ENCODE data around the gene MCTP2. TPM values are rescaled to one million over a fixed set of nuclear protein-coding genes. Genes with fewer than 3 reads are reported as not detected.

Gene MCTP2
- total RNA-seq, 1 donor from 2014 or later, result 58.9 TPM

GRCh38 chr15:94370206-94370935 is 139.0 kb downstream of the MCTP2 start:
- DNase-seq, result no peak
- Mint-ChIP-seq H3K4me3 (no peak overlapping the region), H3K27me3 (no peaks in the 10 kb centered on the region), H3K36me3 (ENCODE audit: low read depth) (peaks cover 36% of the 10 kb centered on the region), H3K4me1 (peaks cover 4% of the 10 kb centered on the region), H3K27ac (no peak overlapping the region), H3K9me3 (no peaks in the 10 kb centered on the region)
- intact Hi-C loops (cut with micrococcal nuclease), result no loop called here

GRCh38 chr15:94370936-94371285 is 139.6 kb downstream of the MCTP2 start:
- Mint-ChIP-seq H3K27ac (no peak overlapping the region), H3K4me3 (no peak overlapping the region), H3K27me3 (no peaks in the 10 kb centered on the region), H3K4me1 (peaks cover 4% of the 10 kb centered on the region), H3K9me3 (no peaks in the 10 kb centered on the region), H3K36me3 (ENCODE audit: low read depth) (peaks cover 38% of the 10 kb centered on the region)
- intact Hi-C loops (cut with micrococcal nuclease), result no loop called here
- DNase-seq, result no peak

GRCh38 chr15:94372821-94373220 is 141.5 kb downstream of the MCTP2 start:
- Mint-ChIP-seq H3K9me3 (no peaks in the 10 kb centered on the region), H3K27me3 (no peaks in the 10 kb centered on the region), H3K4me3 (no peak overlapping the region), H3K4me1 (no peaks in the 10 kb centered on the region), H3K36me3 (ENCODE audit: low read depth) (peaks cover 39% of the 10 kb centered on the region), H3K27ac (no peak overlapping the region)
- intact Hi-C loops (cut with micrococcal nuclease), result no loop called here
- no peak for DNase-seq

GRCh38 chr15:94375997-94376396 is 144.6 kb downstream of the MCTP2 start:
- Mint-ChIP-seq H3K27me3 (no peaks in the 10 kb centered on the region), H3K4me1 (no peaks in the 10 kb centered on the region), H3K9me3 (no peaks in the 10 kb centered on the region), H3K36me3 (ENCODE audit: low read depth) (peaks cover 25% of the 10 kb centered on the region), H3K4me3 (no peak overlapping the region), H3K27ac (no peak overlapping the region)
- intact Hi-C loops (cut with micrococcal nuclease), result no loop called here
- no peak for DNase-seq

GRCh38 chr15:94379986-94380385 is 148.6 kb downstream of the MCTP2 start:
- no peaks in the 10 kb centered on the region for H3K9me3 Mint-ChIP-seq

GRCh38 chr15:94380798-94381197 is 149.4 kb downstream of the MCTP2 start:
- Mint-ChIP-seq H3K9me3 (no peaks in the 10 kb centered on the region), H3K4me3 (no peak overlapping the region), H3K27ac (no peak overlapping the region), H3K36me3 (ENCODE audit: low read depth) (peaks cover 40% of the 10 kb centered on the region), H3K27me3 (no peaks in the 10 kb centered on the region), H3K4me1 (no peaks in the 10 kb centered on the region)
- intact Hi-C loops (cut with micrococcal nuclease), result no loop called here
- no peak for DNase-seq

More at GRCh38 chr15:94379986-94380385, 148.6 kb downstream of the MCTP2 start:
- Mint-ChIP-seq H3K27ac (no peak overlapping the region), H3K27me3 (no peaks in the 10 kb centered on the region), H3K4me3 (no peak overlapping the region), H3K36me3 (ENCODE audit: low read depth) (peaks cover 36% of the 10 kb centered on the region), H3K4me1 (no peaks in the 10 kb centered on the region)
- intact Hi-C loops (cut with micrococcal nuclease), result no loop called here
- no peak for DNase-seq

GRCh38 chr15:94381384-94381783 is 150.0 kb downstream of the MCTP2 start:
- Mint-ChIP-seq H3K27me3 (no peaks in the 10 kb centered on the region), H3K36me3 (ENCODE audit: low read depth) (peaks cover 40% of the 10 kb centered on the region), H3K4me1 (no peaks in the 10 kb centered on the region), H3K27ac (no peak overlapping the region), H3K9me3 (no peaks in the 10 kb centered on the region), H3K4me3 (no peak overlapping the region)
- DNase-seq, result no peak
- intact Hi-C loops (cut with micrococcal nuclease), result no loop called here

- Mint-ChIP-seq H3K4me3 (no peak overlapping the region), H3K27me3 (no peaks in the 10 kb centered on the region), H3K4me1 (peaks cover 14% of the 10 kb centered on the region), H3K9me3 (no peaks in the 10 kb centered on the region), H3K36me3 (ENCODE audit: low read depth) (peaks cover 43% of the 10 kb centered on the region), H3K27ac (no peak overlapping the region)
- DNase-seq, result no peak
- intact Hi-C loops (cut with micrococcal nuclease), result no loop called here
These were observed 151.7 kb downstream of the MCTP2 start for GRCh38 chr15:94383041-94383440.

GRCh38 chr15:94383706-94384105 is 152.3 kb downstream of the MCTP2 start:
- DNase-seq, result no peak
- H3K27me3 Mint-ChIP-seq, result no peaks in the 10 kb centered on the region
- peaks cover 18% of the 10 kb centered on the region for H3K4me1 Mint-ChIP-seq
- peaks cover 45% of the 10 kb centered on the region for H3K36me3 Mint-ChIP-seq (ENCODE audit: low read depth)
- H3K4me3 Mint-ChIP-seq, result no peak overlapping the region
- H3K9me3 Mint-ChIP-seq, result no peaks in the 10 kb centered on the region
- intact Hi-C loops (cut with micrococcal nuclease), result no loop called here
- no peak overlapping the region for H3K27ac Mint-ChIP-seq

GRCh38 chr15:94385441-94385840 is 154.1 kb downstream of the MCTP2 start:
- peaks cover 50% of the 10 kb centered on the region for H3K36me3 Mint-ChIP-seq (ENCODE audit: low read depth)

GRCh38 chr15:94386351-94386750 is 155.0 kb downstream of the MCTP2 start:
- intact Hi-C loops (cut with micrococcal nuclease), result no loop called here
- Mint-ChIP-seq H3K4me1 (peaks cover 25% of the 10 kb centered on the region), H3K36me3 (ENCODE audit: low read depth) (peaks cover 51% of the 10 kb centered on the region), H3K4me3 (no peak overlapping the region), H3K9me3 (no peaks in the 10 kb centered on the region), H3K27me3 (no peaks in the 10 kb centered on the region), H3K27ac (no peak overlapping the region)
- DNase-seq, result peak; percentile 28

More at GRCh38 chr15:94385441-94385840, 154.1 kb downstream of the MCTP2 start:
- Mint-ChIP-seq H3K27ac (no peak overlapping the region), H3K4me1 (peaks cover 25% of the 10 kb centered on the region), H3K4me3 (no peak overlapping the region), H3K27me3 (no peaks in the 10 kb centered on the region), H3K9me3 (no peaks in the 10 kb centered on the region)
- intact Hi-C loops (cut with micrococcal nuclease), result no loop called here
- no peak for DNase-seq

GRCh38 chr15:94387442-94387841 is 156.1 kb downstream of the MCTP2 start:
- peaks cover 49% of the 10 kb centered on the region for H3K36me3 Mint-ChIP-seq (ENCODE audit: low read depth)
- intact Hi-C loops (cut with micrococcal nuclease), result no loop called here
- no peaks in the 10 kb centered on the region for H3K9me3 Mint-ChIP-seq
- DNase-seq, result no peak
- H3K4me1 Mint-ChIP-seq, result peaks cover 25% of the 10 kb centered on the region
- H3K4me3 Mint-ChIP-seq, result peak overlapping the region; percentile 59
- no peaks in the 10 kb centered on the region for H3K27me3 Mint-ChIP-seq
- peak overlapping the region; percentile 59 for H3K27ac Mint-ChIP-seq

- H3K4me3 Mint-ChIP-seq, result peak overlapping the region; percentile 59
- peaks cover 44% of the 10 kb centered on the region for H3K36me3 Mint-ChIP-seq (ENCODE audit: low read depth)
- H3K27ac Mint-ChIP-seq, result peak overlapping the region; percentile 59
- peak; percentile 80 for DNase-seq
- H3K27me3 Mint-ChIP-seq, result no peaks in the 10 kb centered on the region
- no peaks in the 10 kb centered on the region for H3K9me3 Mint-ChIP-seq
- peaks cover 25% of the 10 kb centered on the region for H3K4me1 Mint-ChIP-seq
- intact Hi-C loops (cut with micrococcal nuclease), result no loop called here
These were observed 156.6 kb downstream of the MCTP2 start for GRCh38 chr15:94387849-94388441.

GRCh38 chr15:94395640-94396039 is 164.3 kb downstream of the MCTP2 start:
- H3K4me1 Mint-ChIP-seq, result peaks cover 2% of the 10 kb centered on the region
- intact Hi-C loops (cut with micrococcal nuclease), result no loop called here
- no peak overlapping the region for H3K4me3 Mint-ChIP-seq

More at GRCh38 chr15:94395640-94396039, 164.3 kb downstream of the MCTP2 start:
- H3K27ac Mint-ChIP-seq, result no peak overlapping the region
- no peaks in the 10 kb centered on the region for H3K27me3 Mint-ChIP-seq
- H3K36me3 Mint-ChIP-seq (ENCODE audit: low read depth), result peaks cover 24% of the 10 kb centered on the region
- no peak for DNase-seq
- H3K9me3 Mint-ChIP-seq, result no peaks in the 10 kb centered on the region
